ENCODE data around the gene NAA11. TPM values are rescaled to one million over a fixed set of nuclear protein-coding genes. Genes with fewer than 3 reads are reported as not detected.
A peak's percentile ranks its signal among the peaks of the same experiment; 100 is the strongest.

NAA11 gene
- total and polyA plus RNA-seq, 11 donors, result not detected

- H3K4me1 ChIP-seq, result no peaks in the 10 kb centered on the region
- H3K4me3 ChIP-seq, result no peak overlapping the region
- H3K36me3 ChIP-seq, result no peaks in the 10 kb centered on the region
- H3K9me3 ChIP-seq, result no peaks in the 10 kb centered on the region
- intact Hi-C loops (cut with DNase I), result no loop called here
- no peak for DNase-seq
- TF ChIP-seq POLR2A (IDR thresholded peaks at IDR 0.05), result no peak
- TF ChIP-seq CTCF (IDR thresholded peaks at IDR 0.05), result no peak
- 83 to 90% (median 87%) methylated on average over 6 of the region's 6 CpGs for WGBS, 4 donors
- H3K27ac ChIP-seq, result no peak overlapping the region
- ATAC-seq, result no peak
- no peaks in the 10 kb centered on the region for H3K27me3 ChIP-seq
Observed at GRCh38 chr4:79298027-79298426, 27.8 kb downstream of the NAA11 start.

- no peak overlapping the region for H3K4me3 ChIP-seq
- DNase-seq (no peak), ATAC-seq (no peak)
- intact Hi-C loops (cut with DNase I), result no loop called here
- no peaks in the 10 kb centered on the region for H3K36me3 ChIP-seq
- WGBS, 4 donors, result 75 to 93% (median 84%) methylated on average over 3 to 4 of the region's 4 CpGs
- H3K9me3 ChIP-seq, result no peaks in the 10 kb centered on the region
- no peaks in the 10 kb centered on the region for H3K27me3 ChIP-seq
- H3K27ac ChIP-seq, result no peak overlapping the region
- H3K4me1 ChIP-seq, result no peaks in the 10 kb centered on the region
- TF ChIP-seq CTCF (IDR thresholded peaks at IDR 0.05) (no peak), POLR2A (IDR thresholded peaks at IDR 0.05) (no peak)
Observed at GRCh38 chr4:79297479-79297878, 28.4 kb downstream of the NAA11 start.

DNA sequence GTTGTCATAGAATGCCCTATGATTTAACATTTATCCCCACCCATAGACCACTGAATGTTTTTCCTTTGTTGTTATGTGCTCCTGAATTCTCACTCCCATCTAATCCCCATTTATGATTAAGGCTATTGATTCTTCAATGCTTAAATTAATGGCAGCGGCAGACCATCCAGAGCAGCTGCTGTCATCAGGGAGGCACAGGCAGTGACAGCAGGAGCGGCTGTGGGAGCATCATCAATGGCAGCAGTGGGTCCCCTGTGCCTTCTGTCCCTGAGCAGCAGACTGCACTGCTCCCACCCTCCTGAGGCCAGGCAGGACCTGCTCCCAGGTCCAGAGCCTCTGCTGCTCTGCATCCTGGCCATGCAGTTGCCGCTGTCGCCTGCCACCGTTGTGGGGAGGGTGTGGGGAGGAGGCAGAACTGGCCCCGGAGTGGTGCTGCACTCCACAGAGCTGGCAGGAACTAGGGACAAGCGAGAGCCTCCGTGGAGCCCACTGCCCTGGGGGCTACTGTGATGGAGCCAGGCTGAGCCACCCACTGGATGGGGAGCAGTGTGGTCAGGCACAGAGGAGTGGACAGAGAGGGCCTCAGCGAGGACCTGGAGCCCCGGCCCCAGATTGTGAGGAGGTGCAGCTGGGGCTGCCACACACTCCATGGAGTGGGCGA lies 29.0 kb downstream of the NAA11 start:
- H3K9me3 ChIP-seq, result no peaks in the 10 kb centered on the region
- intact Hi-C loops (cut with DNase I), result no loop called here
- H3K27me3 ChIP-seq, result no peaks in the 10 kb centered on the region
- ATAC-seq (peak in 1 of 4 donors; percentile 20), DNase-seq (peak in 2 of 5 donors; percentile 24 to 57)
- TF ChIP-seq CTCF (IDR thresholded peaks at IDR 0.05) (no peak), POLR2A (IDR thresholded peaks at IDR 0.05) (no peak)
- no peaks in the 10 kb centered on the region for H3K36me3 ChIP-seq
- H3K4me1 ChIP-seq, result no peaks in the 10 kb centered on the region
- WGBS, 4 donors, result 85 to 100% (median 90%) methylated on average over 5 to 11 of the region's 11 CpGs
- no peak overlapping the region for H3K27ac ChIP-seq
- H3K4me3 ChIP-seq, result no peak overlapping the region

GRCh38 chr4:79295086-79295485 lies 30.8 kb downstream of the NAA11 start:
- TF ChIP-seq CTCF (IDR thresholded peaks at IDR 0.05) (no peak), POLR2A (IDR thresholded peaks at IDR 0.05) (no peak)
- Histone ChIP-seq H3K27ac (no peak overlapping the region), H3K9me3 (no peaks in the 10 kb centered on the region), H3K27me3 (no peaks in the 10 kb centered on the region), H3K4me1 (no peaks in the 10 kb centered on the region), H3K4me3 (no peak overlapping the region), H3K36me3 (no peaks in the 10 kb centered on the region)
- intact Hi-C loops (cut with DNase I), result no loop called here
- DNase-seq (no peak), ATAC-seq (no peak)
